ENCODE results near the gene CCDC116.
A peak's percentile ranks its signal among the peaks of the same experiment; 100 is the strongest.
"Not testable (repeated sequence)": the region's sequence is repeated elsewhere in the genome, so short reads cannot be mapped to it uniquely, and the experiment has no call there.

CCDC116 gene, protein sequence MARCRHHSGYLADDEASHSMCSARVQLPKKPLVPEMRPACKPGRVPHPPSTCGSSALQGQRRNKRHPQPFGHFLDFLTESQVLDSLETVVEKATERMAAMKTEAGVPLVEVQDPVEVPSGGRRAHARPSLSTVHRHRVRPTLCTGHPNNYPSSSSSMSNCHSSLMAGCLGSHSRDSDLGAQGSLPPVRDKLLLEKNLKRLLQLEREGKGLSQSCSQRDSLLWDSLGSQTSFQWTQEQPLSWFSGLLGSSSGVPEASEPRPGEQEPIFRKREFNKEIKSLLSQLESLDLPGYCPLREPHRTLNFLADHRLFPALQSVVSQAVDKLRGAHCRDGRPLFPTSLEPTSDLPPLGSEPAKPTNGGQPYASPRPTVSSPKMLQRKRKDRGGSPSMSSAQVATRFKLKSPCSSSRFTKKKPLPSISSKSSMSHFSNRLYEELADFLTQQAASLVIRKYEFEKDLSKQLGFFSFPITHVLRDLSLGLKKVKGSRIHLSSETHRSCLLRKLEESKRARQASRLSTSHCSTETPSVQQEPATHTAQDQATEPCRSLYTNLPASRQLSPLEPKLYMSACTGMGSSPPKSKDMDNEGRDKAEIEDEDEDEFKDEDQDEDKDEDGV

DNA sequence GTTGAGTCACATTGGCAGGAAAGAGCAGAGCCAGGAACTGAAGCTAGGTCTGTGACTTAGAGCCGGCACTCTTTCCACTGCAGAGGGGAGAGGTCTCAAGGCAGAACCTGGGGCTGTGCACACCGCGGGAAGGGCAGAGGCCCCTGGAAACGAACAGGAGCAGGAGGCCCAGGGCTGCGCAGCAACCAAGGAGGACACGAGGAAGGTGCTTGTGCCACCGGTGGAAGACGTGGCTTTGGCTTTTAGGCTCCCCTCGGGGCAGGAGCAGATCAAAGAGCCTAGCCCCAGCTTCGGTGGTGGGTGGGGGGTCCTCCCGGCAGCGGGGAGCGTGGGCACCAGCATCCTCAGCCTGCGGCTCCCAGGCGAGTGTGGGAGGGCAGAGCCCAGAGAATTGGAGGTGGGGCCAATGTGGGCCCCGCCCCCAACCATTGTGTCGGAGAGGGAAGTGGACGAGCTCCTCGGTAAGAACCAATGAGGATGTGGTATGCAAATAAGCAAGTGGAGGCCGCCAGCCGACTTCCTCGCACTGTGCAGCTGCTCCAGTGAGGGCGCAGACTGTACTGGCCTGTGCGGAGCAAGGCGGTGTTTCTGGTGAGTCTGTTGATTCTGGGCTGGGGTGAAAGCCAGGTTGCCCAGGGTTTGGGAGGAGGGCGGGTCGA is at the start of gene CCDC116:
Gene CCDC116 (plus strand): TSS at position 524 of the 659 bp plus-strand sequence. CDS start 422 bp downstream, outside the sequence.
- no peaks in the 10 kb centered on the region for H3K27me3 Mint-ChIP-seq (ENCODE audit: low read depth)
- H3K27ac Mint-ChIP-seq = no peak within 1 kb of the TSS

DNA sequence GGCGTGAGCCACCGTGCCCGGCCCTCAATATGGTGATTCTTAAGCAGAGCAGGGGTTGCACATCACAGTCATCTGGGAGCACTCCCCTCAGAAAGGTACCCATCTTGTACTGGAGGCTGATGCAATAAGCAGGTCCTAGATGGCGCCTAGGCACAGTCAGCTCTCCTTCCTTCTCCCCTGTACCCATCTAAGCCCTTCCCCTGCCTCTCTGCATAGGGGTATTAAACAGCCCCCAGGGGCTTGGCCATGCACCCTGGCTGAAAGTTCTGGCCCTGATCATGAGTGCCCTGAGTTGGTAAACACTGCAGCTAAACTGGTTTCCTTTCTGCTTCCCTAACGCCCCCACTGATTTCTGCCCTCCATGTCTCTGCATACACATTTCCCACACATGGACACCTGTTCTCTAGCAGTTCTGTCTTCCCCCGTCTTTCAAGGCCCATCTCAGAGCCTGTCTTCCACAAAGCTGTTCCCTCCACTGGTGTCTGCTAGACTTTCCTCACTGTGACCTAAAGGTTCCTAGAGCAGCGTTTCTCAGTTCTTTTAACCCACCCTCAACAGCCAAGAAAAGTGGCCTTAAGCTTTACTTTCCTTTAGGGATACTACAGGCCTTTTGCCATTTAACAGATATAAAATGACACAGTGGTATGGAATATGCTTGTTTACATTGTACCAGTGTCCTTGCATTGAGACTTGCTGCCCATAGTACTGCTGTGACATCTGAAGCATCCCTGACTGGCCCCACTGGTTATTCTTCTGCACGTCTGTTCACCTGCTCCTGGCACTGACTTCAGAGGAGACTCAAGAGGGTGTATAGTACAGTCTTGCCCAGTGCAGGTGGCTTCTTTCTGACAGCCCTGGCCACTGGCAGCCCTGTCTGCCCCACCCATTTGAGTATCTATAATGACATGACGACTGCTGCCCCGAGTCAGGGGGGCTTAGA is 49.5 kb upstream of the CCDC116 start:
- Mint-ChIP-seq H3K27ac (no peak overlapping the region), H3K4me1 (ENCODE audit: low read depth) (peaks cover 13% of the 10 kb centered on the region), H3K4me3 (no peak overlapping the region), H3K9me3 (no peaks in the 10 kb centered on the region), H3K27me3 (ENCODE audit: low read depth) (no peaks in the 10 kb centered on the region), H3K36me3 (ENCODE audit: low read depth) (peaks cover 9% of the 10 kb centered on the region)
- DNase-seq (ENCODE audit: low spot score) = no peak

More for the DNA sequence above, at the start of gene CCDC116:
- DNase-seq (ENCODE audit: low spot score) = peak; percentile 49
- Mint-ChIP-seq H3K9me3 (no peaks in the 10 kb centered on the region), H3K4me3 (no peak within 1 kb of the TSS), H3K4me1 (ENCODE audit: low read depth) (peaks cover 23% of the 10 kb centered on the region), H3K36me3 (ENCODE audit: low read depth) (peaks cover 11% of the 10 kb centered on the region)

- Mint-ChIP-seq H3K9me3 (no peaks in the 10 kb centered on the region), H3K27me3 (ENCODE audit: low read depth) (no peaks in the 10 kb centered on the region), H3K27ac (peak overlapping the region; percentile 28), H3K36me3 (ENCODE audit: low read depth) (peaks cover 7% of the 10 kb centered on the region), H3K4me1 (ENCODE audit: low read depth) (peaks cover 20% of the 10 kb centered on the region), H3K4me3 (no peak overlapping the region)
- DNase-seq (ENCODE audit: low spot score) = no peak
Observed at GRCh38 chr22:21585389-21585788, 47.2 kb upstream of the CCDC116 start.

DNA sequence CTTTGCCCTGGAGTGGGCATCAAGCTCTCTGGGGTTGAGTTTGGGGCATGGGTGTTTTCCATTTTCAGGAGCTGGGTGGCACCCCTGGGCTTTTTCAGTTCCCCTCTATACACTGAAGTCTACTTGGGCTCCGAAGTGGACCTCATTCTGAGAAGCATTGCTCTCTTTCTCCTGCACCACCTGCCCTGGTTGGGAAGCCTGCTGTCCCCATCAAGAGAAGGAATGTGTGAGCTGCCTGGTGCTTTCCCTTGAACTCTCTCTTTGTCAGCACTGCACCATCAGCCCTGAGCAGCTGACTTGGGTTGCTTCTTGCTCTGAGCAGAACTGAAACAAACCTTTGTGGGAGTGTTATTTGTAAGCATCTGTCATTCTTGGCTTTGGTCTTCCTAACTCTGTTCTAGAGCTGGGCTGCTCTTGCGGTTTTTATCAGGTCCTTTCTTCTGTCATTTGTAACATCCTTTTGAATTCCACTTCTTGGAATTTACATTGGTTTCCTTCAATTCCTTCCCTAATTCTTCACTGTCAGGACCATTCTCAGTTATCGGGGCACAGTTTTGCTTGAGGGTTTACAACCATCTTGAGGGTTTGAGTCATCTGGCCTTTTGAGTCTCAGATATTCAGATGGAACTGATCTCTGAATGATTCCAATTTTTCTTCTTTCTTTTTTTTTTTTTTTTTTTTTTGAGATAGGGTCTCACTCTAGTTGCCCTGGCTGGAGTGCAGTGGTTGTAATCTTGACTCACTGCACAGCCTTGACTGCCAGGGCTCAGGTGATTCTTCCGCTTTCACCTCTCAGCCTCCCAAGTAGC is 44.6 kb upstream of the CCDC116 start:
- peak overlapping the region; percentile 25 for H3K4me3 Mint-ChIP-seq

DNA sequence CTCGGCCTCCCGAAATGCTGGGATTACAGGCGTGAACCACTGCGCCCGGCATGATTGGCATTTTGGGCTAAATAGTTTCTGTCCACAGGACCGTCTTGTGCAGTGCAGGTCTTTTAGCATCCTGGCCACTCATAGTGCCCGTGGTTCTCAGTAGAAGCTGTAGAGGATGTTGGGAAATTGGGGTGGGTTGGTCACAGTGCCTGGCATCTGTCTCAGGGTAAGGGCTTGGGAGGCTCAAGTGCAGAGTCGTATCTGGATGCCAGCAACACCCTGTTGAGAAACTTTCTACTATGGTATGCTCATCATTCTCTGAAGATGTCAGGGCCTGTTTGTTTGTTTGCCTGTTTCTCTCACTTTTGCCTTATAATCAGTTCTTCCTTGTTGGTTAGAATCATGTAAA is 43.2 kb upstream of the CCDC116 start:
- no peak for DNase-seq (ENCODE audit: low spot score)
- no peak overlapping the region for H3K4me3 Mint-ChIP-seq
- no peak overlapping the region for H3K27ac Mint-ChIP-seq
- H3K9me3 Mint-ChIP-seq = no peaks in the 10 kb centered on the region
- H3K36me3 Mint-ChIP-seq (ENCODE audit: low read depth) = peaks cover 36% of the 10 kb centered on the region
- H3K27me3 Mint-ChIP-seq (ENCODE audit: low read depth) = no peaks in the 10 kb centered on the region
- peaks cover 22% of the 10 kb centered on the region for H3K4me1 Mint-ChIP-seq (ENCODE audit: low read depth)

More for the DNA sequence above, 44.6 kb upstream of the CCDC116 start:
- no peaks in the 10 kb centered on the region for H3K9me3 Mint-ChIP-seq
- no peaks in the 10 kb centered on the region for H3K27me3 Mint-ChIP-seq (ENCODE audit: low read depth)
- H3K4me1 Mint-ChIP-seq (ENCODE audit: low read depth) = peaks cover 23% of the 10 kb centered on the region
- DNase-seq (ENCODE audit: low spot score) = peak; percentile 67
- H3K36me3 Mint-ChIP-seq (ENCODE audit: low read depth) = peaks cover 22% of the 10 kb centered on the region
- H3K27ac Mint-ChIP-seq = peak overlapping the region; percentile 71

- no peak overlapping the region for H3K27ac Mint-ChIP-seq
- H3K36me3 Mint-ChIP-seq (ENCODE audit: low read depth) = peaks cover 47% of the 10 kb centered on the region
- no peak overlapping the region for H3K4me3 Mint-ChIP-seq
- H3K9me3 Mint-ChIP-seq = no peaks in the 10 kb centered on the region
- DNase-seq (ENCODE audit: low spot score) = no peak
- H3K4me1 Mint-ChIP-seq (ENCODE audit: low read depth) = peaks cover 22% of the 10 kb centered on the region
- H3K27me3 Mint-ChIP-seq (ENCODE audit: low read depth) = no peaks in the 10 kb centered on the region
Observed at GRCh38 chr22:21590809-21591641, 41.5 kb upstream of the CCDC116 start.

DNA sequence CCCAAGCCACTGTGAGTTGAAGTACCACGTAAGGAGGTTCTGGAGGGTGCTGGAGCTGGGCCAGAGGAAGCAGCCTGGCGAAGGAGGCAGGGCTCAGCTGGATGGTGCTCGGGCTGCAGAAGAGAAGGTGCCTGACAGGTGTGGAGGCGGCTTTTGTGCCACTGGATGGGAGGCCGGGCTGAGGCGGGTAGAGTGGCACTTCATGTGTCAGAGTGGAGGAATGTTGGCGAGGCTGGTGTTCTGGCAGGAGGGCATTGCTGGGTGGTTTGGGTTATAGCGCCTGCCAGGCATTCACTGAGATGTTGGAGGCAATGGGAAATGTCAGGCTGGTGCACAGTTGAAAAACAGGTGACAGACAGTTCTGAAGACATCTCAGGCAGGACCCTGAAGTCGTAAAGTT is 40.9 kb upstream of the CCDC116 start:
- Mint-ChIP-seq H3K9me3 (no peaks in the 10 kb centered on the region), H3K4me3 (no peak overlapping the region), H3K4me1 (ENCODE audit: low read depth) (peaks cover 22% of the 10 kb centered on the region), H3K27me3 (ENCODE audit: low read depth) (no peaks in the 10 kb centered on the region), H3K36me3 (ENCODE audit: low read depth) (peaks cover 51% of the 10 kb centered on the region), H3K27ac (no peak overlapping the region)
- DNase-seq (ENCODE audit: low spot score) = no peak

- no peak for DNase-seq (ENCODE audit: low spot score)
- H3K27me3 Mint-ChIP-seq (ENCODE audit: low read depth) = no peaks in the 10 kb centered on the region
- peaks cover 19% of the 10 kb centered on the region for H3K4me1 Mint-ChIP-seq (ENCODE audit: low read depth)
- no peaks in the 10 kb centered on the region for H3K9me3 Mint-ChIP-seq
- no peak overlapping the region for H3K27ac Mint-ChIP-seq
- peaks cover 52% of the 10 kb centered on the region for H3K36me3 Mint-ChIP-seq (ENCODE audit: low read depth)
- no peak overlapping the region for H3K4me3 Mint-ChIP-seq
Observed at GRCh38 chr22:21592422-21592821, 40.1 kb upstream of the CCDC116 start.

DNA sequence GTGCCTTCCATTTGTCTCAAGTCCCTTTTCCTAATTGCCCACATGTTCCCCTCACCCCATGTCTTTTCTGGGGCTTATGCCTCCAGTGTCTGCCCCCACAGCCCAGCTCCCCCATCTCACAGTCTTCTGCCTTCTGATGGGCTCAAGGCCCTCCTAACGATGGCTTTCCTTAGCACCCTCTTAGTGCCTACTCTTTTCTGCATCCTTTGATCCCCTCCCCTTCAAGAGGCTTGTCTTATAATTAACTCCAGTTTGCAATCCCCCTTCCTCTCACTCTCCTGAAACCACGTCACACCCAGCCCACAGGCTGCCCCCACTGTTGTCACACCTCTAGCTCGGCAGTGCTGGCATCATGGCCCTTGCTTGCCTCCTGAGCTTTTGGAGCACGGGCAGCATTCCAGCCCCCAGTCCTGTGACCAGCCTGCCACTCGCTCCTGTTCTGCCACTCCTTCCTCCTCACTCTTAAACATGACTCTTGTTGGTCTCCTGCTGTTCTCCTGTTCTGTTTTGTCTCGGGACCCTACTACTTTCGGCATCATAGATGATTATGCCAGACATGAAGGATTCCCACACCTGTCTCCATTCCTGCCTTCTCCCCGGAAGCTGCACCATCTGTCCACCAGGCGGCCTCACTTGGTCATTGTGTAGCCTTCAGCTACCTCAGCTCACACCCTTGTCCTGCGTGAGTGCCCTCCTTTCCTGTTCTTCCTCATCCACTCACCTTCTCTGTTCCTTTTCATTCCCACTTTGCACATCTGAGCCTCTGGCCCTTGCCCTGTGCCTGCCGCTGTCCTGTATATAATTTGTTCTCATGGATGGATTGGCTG is 38.9 kb upstream of the CCDC116 start:
- peak overlapping the region; percentile 21 for H3K27ac Mint-ChIP-seq
- H3K4me1 Mint-ChIP-seq (ENCODE audit: low read depth) = peaks cover 11% of the 10 kb centered on the region
- H3K27me3 Mint-ChIP-seq (ENCODE audit: low read depth) = no peaks in the 10 kb centered on the region
- peaks cover 54% of the 10 kb centered on the region for H3K36me3 Mint-ChIP-seq (ENCODE audit: low read depth)
- DNase-seq (ENCODE audit: low spot score) = no peak
- H3K9me3 Mint-ChIP-seq = no peaks in the 10 kb centered on the region
- H3K4me3 Mint-ChIP-seq = no peak overlapping the region

- H3K4me1 Mint-ChIP-seq (ENCODE audit: low read depth) = peaks cover 9% of the 10 kb centered on the region
- DNase-seq (ENCODE audit: low spot score) = no peak
- no peak overlapping the region for H3K27ac Mint-ChIP-seq
- no peaks in the 10 kb centered on the region for H3K27me3 Mint-ChIP-seq (ENCODE audit: low read depth)
- no peak overlapping the region for H3K4me3 Mint-ChIP-seq
- peaks cover 60% of the 10 kb centered on the region for H3K36me3 Mint-ChIP-seq (ENCODE audit: low read depth)
- no peaks in the 10 kb centered on the region for H3K9me3 Mint-ChIP-seq
Observed at GRCh38 chr22:21594865-21595452, 37.6 kb upstream of the CCDC116 start.

- peaks cover 54% of the 10 kb centered on the region for H3K36me3 Mint-ChIP-seq (ENCODE audit: low read depth)
- H3K9me3 Mint-ChIP-seq; H3K27ac Mint-ChIP-seq; DNase-seq (ENCODE audit: low spot score); H3K4me3 Mint-ChIP-seq; H3K4me1 Mint-ChIP-seq (ENCODE audit: low read depth); H3K27me3 Mint-ChIP-seq (ENCODE audit: low read depth): not testable (repeated sequence)
Observed at GRCh38 chr22:21596356-21597135, 36.0 kb upstream of the CCDC116 start.
